ENCODE measurements around the gene EARS2.

- TF ChIP-seq CTCF (conservative IDR thresholded peaks at IDR 0.05; ENCODE audit: low read depth, low read length): no peak
- TF ChIP-seq EZH2 (IDR thresholded peaks at IDR 0.05; ENCODE audit: borderline replicate concordance, low read depth, low read length, poor library complexity, severe bottlenecking): no peak
Observed at GRCh38 chr16:23523321-23523720, 33.8 kb downstream of the EARS2 start.
